HG03469 (cell line): ENCODE results near the gene MBD3L2.
"Not testable (repeated sequence)": the region's sequence is repeated elsewhere in the genome, so short reads cannot be mapped to it uniquely, and the experiment has no call there.

Source experiments
- ATAC-seq: cut with Tn5 transposase; IDR thresholded peaks from one replicate; pipeline ENCODE4 v1.9.1; 2021; ENCODE audit warnings: mild to moderate bottlenecking, moderate library complexity, moderate number of reproducible peaks; ENCODE audit not compliant: unreplicated experiment

MBD3L2 gene

DNA sequence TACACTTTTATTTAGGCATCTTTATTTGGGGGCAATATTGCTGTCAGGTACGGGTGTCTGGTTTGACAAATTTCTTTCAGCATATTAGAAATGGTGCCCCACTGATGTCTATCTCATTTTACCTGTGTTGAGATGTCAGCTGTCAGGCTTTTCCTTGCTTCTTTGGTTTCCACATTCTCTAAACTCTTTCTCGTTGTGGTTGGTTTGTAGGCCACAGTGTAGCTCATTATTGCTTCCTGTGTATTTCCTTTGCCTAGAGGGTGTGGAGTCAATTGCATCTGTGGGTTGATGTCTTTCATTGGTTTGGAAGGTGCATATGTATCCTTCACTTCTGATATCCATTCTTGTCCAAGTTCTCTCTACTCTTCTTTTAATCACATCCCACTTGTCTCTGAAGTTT, 10.9 kb downstream of the MBD3L2 start:
- not testable (repeated sequence) for ATAC-seq

DNA sequence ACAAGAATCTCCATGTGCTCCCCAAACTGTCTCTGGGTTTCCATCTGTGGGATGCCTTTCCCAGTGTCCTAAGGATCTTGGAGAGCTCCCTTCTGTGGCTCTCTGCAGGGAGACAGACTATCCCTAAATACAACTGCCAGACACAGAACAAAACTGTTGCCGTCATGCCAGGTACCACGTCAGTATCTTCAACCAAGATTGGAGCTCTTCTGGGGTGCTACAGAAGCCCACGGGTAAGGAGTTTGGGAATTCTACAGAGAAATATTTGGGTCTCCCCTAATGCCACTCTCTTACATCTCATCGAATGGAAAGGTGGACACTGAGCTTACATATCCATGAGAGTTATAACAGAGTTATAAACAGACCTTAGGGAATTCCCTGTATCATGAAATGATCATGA, 14.2 kb downstream of the MBD3L2 start:
- ATAC-seq, result no peak

DNA sequence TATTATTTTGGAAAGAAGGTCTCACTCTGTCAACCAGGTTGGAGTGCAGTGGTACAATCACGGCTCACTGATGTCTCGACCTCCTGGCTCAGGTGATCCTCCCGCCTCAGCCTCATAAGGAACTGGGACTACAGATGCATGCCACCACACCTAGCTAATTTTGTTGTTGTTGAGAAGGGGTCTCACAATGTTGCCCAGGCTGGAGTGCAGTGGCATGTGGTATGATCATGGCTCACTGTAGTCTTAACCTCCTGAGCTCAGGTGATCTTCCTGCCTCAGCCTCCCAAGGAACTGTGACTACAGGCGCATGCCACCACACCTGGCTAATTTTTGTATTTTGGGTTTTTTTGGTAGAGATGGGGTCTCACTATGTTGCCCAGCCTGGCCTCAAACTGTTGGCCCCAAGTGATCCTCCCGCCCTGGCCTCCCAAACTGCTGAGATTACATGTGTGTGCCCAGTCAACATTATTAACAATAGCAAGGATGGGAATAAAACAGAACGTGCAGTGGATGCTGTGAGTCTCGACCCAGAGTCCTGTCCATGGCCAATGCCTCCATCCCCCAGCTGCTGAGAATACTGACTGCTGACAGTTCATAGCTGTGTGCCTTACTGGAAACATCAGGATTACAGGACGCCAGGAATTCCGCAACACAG, 14.8 kb downstream of the MBD3L2 start:
- no peak for ATAC-seq

DNA sequence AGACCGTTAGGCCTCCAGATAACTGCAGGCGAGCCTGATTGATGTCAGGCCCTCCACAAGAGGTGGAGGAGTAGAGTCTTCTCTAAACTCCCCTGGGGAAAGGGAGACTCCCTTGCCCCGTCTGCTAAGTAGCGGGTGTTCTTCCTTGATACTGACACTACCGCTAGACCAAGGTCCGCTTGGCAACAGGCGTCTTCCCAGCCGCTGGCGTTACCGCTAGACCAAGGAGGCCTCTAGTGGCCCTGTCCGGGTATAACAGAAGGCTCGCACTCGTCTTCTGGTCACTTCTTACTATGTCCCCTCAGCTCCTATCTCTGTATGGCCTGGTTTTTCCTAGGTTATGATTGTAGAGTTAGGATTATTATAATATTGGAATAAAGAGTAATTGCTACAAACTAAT, 18.0 kb downstream of the MBD3L2 start:
- not testable (repeated sequence) for ATAC-seq

DNA sequence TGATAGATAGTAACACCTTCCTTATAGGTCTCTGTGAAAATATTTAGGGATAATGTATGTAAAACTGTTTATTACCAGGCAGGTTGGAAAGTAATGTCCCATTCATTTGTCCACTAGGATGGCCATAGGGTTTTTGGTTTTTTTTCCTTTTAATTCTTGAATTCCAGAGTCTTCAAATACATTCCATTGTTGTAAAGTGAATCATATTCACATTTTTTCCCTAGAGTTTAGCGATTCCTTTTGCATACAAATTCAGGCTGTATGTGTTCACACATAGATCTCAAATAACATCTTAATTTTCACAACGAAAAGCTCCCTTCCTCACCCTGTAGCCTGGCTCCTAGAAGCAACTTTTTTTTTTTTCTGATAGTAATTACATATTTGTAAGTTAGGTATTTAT, 18.6 kb downstream of the MBD3L2 start:
- no peak for ATAC-seq

DNA sequence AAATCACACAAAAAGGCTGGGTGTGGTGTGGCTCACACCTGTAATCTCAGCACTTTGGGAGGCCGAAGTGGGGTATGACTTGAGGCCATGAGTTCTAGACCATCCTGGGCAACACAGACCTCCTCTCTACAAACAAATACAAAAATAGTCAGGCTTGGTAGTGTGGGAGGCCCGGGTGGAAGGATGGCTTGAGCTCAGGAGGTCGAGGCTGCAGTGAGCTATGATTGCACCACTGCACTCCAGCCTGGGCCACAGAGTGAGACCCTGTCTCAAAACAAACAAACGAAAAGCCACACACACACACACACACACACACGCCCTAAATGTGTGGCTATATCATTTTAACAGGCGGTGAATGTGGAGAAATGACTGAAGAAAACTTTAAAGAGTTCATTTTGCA, 19.5 kb downstream of the MBD3L2 start:
- ATAC-seq, result no peak

DNA sequence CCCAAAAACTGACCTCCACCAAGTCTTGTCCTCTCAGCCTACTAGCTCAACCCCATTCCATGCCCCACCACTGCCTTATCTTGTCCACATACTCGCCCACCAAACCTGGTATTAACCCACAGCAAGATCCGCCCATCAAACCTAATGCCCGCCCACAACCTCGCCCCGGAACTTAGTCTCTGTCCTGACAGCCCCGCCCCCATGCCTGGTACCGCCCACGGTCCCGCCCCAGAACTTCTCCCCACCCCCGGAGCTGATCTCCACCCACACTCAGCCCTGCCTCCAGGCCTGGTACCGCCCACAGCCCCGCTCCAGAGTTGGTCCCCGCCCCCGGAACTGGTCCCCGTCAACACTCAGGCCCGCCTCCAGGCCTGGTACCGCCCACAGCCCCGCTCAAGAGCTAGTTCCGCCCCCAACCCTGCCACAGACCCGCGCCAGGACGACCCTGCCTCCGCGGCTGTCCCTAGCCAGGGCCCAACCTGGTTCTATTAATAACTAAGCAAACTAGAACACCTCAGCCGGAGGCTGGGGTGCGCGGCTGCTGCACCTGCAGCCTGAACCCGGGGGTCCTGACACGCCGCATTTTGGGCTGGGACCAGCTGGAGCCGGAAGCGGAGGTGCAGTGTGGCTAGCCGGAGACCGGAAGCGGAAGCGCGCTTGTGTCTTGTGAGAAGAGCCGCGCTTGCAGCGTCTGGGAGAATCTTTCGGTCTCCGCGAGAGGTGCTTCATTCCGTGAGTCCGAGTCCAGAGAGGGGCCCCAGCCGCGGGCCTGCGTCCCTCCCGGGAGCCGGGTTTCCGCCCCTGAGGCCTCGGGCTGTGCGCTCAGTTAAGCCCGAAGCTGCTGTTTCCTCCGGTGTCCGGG, 20.2 kb downstream of the MBD3L2 start, which contains the start of gene ZNF557:
ZNF557 (plus strand) TSS at position 662 of the 862 bp plus-strand sequence. CDS start 5,372 bp downstream, outside the sequence.
- peak; percentile 55 for ATAC-seq

DNA sequence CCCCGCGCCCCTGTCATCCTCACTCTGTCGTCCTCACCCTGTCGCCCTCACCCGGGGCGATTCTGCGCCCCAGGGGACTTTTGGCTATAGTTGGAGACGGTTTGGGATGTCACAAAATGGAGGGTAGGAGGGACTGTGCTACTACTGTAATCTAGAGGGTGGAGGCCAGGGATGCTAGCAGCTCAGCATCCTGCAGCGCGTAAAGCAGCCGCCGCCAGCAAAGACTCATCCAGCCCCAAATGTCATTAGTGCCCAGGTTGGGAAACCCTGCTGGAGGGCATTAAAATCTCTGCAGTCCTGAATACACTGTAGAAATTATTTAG, 20.7 kb downstream of the MBD3L2 start:
- ATAC-seq, result no peak

DNA sequence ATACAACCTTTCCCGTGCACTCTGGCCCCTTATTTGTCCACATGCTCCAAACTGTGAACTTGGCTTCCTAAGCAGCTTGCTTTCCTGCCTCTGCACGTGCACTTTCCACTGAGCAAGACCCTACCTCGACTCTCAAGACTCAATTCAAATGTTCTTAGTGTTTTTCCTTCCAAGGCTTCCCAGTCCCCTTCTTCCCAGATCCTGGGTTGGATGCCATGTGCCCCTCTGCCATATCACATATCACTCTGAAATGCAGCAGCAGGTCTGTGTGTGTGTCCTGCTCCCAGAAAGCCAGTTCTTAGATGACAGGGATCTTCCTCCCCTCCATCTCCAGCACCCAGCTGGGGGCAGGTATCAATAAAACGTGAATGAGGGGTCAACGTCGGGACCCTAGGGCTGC, 23.4 kb downstream of the MBD3L2 start:
- no peak for ATAC-seq

DNA sequence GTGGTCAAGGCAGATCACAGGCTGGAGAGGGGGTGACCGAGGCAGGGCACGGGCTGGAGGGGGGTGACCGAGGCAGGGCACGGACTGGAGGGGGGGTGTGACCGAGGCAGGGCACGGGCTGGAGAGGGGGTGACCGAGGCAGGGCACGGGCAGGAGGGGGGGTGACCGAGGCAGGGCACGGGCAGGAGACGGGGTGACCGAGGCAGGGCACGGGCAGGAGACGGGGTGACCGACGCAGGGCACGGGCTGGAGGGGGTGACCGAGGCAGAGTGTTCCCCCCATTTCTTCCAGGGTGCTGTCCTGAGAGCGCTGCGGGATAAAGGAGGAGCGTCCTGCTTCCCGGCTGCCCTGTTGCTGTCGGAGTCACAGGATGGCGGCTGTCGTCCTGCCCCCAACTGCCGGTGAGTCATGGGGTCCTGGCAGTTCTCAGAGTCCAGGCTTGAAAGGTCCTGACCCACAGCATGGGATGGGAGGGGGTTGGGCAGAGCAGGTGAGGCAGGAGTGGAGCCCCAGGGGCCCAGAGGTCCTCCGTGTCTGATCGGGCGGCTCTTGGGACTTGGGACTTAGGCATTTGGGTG, 25.7 kb downstream of the MBD3L2 start:
- ATAC-seq, result no peak

DNA sequence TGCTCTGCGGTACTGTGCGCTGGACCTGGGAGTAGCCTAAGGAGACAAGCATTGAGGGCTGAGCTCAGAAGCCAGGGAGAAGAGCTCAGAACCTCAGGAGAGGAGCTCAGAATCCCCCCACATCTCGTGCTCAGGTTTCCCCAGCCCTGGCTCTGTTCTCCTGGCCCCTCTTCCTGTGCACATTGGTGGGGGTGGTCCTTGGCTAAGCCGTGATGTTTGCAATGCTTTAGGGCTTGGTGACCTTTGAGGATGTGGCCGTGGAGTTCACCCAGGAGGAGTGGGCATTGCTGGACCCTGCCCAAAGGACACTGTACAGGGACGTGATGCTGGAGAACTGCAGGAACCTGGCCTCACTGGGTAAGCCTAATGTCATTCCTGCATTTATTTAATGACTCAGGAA, 27.0 kb downstream of the MBD3L2 start:
- ATAC-seq, result no peak

DNA sequence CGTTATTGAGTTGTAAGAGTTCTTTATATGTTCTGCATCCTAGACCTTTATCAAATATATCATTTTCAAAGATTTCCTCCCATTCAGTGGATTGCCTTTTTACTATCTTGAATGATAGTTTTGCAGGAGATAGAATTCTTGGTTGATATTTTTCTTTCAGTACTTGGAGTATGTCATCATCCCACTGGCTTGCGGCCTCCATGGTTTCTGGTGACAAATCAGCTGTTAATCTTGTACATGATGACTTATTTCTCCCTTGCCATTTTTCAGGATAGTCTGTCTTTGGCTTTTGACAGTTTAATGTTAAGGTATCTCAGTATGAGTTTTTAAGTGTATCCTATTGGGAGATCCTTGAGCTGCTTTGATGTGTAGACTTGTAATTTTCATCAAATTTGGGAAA, 28.9 kb downstream of the MBD3L2 start:
- no peak for ATAC-seq

DNA sequence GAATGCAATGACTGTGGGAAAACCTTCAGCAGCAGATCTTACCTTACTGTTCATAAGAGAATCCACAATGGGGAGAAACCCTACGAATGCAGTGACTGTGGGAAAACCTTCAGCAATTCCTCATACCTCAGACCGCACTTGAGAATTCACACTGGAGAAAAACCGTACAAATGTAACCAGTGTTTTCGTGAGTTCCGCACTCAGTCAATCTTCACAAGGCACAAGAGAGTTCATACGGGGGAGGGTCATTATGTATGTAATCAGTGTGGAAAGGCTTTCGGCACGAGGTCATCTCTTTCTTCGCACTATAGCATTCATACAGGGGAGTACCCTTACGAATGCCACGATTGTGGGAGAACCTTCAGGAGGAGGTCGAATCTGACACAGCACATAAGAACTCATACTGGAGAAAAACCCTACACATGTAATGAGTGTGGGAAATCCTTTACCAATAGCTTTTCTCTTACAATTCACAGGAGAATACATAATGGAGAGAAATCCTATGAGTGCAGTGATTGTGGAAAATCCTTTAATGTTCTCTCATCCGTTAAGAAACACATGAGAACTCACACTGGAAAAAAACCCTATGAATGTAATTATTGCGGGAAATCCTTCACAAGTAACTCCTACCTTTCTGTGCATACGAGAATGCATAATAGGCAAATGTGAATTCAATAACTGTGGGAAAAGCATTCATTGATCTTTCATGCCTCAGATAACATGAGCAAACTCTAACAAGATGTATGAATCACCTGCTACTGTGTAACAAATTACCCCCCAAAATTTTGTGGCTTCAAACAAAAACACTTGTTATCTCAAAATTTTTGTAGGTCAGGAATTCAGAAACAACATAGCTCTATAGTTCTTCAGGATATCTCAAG, 34.2 kb downstream of the MBD3L2 start:
- no peak for ATAC-seq

DNA sequence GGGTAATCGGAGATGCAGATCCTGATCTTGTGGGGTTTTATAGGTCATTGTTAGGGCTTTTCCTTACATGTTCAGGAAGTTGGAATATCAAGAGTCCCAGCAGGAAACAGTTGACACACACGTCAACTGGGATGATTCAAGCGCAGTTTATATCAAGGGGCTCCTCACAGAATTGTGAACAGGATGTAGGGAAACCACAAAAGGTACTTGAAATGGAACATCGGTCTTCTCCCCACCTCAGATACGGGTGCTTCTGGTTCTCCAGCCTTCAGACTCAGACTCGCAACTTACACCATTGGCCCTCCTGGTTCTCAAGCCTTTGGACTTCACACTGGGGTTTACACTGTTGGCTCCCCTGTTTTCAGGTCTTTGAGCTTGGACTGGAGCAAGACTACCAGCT, 39.9 kb downstream of the MBD3L2 start:
- ATAC-seq, result no peak

DNA sequence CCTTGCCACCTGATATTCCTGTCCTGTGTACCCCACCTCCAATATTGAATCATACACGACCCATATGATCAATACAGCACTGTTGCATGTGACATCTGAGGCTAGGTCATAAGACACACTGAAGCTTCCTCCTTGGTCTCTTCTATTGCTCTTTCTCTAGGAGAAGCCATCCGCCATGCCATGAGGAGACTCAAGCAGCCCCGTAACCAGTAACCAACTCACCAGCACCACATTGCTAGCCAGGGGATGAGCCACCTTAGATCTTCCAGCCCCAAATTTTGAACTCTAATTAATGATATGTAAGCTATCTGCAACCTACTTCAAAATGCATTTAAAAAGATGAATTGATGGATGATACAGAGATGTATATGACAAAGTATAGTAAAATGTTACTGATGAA, 49.0 kb downstream of the MBD3L2 start:
- ATAC-seq, result no peak

DNA sequence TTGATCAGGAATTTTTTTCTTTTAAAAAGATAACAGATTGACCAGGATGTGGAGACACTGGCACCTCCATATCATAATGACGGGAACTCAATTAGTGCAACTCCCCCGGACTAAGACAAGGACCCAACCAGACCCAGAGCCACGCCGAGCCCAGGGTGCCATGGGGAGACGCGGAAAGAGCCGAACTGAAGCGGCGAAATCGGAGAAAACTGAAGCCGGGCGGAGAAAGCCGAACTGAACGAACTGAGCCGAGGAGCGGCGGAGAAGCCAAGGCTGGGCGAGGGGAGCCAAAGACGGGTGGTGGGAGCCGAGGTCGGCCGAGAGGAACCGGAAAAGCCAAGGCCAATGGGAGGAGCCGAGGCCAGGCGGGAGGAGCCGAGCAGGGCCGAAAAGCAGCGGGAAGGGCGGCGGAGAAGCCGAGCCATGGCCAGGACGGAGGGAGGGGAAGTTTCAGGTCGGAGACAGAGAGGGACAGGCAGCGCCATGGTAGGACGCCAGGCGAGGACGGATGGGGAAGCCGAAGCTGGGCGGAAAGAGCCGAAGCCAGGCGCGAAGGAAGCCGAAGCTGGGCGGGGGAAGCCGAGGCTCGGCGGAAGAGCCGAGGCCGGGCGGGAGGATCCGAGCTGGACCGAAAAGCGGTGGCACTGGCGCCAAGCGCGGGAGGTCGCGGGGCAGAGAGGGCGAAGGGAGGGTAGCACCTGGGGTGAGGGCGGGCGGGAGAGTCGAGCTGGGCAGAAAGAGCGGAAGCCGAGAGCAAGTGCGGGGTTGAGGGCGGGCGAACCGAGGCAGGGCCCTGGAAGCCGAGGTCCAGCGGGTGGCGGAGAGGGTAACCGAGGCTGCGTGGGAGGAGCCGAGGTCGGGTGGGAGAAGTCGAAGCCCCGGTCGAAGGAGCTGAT, 49.8 kb downstream of the MBD3L2 start:
- ATAC-seq, result peak; percentile 60

DNA sequence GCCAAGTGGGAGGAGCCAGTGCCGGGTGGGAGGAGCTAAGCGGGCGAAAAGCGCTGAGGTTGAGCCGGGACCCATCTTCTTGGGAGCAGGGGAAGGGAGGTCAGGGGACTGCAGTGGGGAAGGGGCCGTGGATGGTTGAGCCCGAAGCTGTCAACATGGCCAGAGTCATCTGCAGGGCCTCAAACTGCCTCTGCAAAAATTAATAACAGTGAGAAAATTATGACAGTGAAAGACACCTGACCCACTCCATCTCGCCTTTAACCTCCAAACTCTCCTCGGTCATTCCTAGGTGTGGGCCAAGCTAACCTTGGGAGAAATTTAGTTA, 50.4 kb downstream of the MBD3L2 start:
- ATAC-seq, result no peak
